GM10248 (cell line): ENCODE measurements around the gene SCAP.

Experiments
- CTCF ChIA-PET: fragments of 300-600 bp; sonication (Branson Sonifier 250); formaldehyde crosslinking; extraction: SDS; loops from one replicate; lab custom pipeline; 2021; ENCODE audit warnings: antibody characterized with exemption; lab: Yijun Ruan, JAX
- POLR2A ChIA-PET: fragments of 350-650 bp; sonication (Branson Sonifier 250); formaldehyde crosslinking; extraction: SDS; loops from one replicate; lab custom pipeline; 2020; ENCODE audit warnings: antibody characterized with exemption; lab: Yijun Ruan, JAX
- DNase-seq: peaks from one replicate; pipeline ENCODE4 v3.0.0; 2012; ENCODE audit errors: extremely low spot score
- TF ChIP-seq, protein P1 (sequence below): IDR thresholded peaks from 2 replicates; pipeline ENCODE4 v1.5.1; 2012; ENCODE audit warnings: mild to moderate bottlenecking, low read depth; ENCODE audit errors: extremely low read depth, missing control alignments, control extremely low read depth

SCAP gene

GRCh38 chr3:47367631-47368030 is 108.1 kb downstream of the SCAP start:
- DNase-seq = no peak
- ChIA-PET POLR2A (no interaction called here), CTCF (no interaction called here)
- TF ChIP-seq, protein P1, sequence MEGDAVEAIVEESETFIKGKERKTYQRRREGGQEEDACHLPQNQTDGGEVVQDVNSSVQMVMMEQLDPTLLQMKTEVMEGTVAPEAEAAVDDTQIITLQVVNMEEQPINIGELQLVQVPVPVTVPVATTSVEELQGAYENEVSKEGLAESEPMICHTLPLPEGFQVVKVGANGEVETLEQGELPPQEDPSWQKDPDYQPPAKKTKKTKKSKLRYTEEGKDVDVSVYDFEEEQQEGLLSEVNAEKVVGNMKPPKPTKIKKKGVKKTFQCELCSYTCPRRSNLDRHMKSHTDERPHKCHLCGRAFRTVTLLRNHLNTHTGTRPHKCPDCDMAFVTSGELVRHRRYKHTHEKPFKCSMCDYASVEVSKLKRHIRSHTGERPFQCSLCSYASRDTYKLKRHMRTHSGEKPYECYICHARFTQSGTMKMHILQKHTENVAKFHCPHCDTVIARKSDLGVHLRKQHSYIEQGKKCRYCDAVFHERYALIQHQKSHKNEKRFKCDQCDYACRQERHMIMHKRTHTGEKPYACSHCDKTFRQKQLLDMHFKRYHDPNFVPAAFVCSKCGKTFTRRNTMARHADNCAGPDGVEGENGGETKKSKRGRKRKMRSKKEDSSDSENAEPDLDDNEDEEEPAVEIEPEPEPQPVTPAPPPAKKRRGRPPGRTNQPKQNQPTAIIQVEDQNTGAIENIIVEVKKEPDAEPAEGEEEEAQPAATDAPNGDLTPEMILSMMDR = no peak

DNA sequence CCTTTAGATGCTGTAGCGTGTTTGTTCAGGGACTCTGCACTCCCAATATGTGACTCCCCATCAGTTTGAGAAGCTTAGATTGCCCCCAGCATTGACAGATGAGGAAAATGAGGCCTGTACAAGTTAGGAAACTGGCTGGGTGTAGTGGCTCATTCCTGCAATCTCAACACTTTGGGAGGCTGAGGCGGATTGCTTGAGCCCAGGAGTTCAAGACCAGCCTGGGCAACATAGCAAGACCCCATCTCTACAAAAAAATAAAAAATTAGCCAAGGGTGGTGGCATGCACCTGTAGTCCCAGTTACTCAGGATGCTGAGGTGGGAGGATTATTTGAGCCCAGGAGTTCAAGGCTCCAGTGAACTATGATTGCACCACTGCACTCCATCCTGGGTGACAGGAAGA is 108.9 kb downstream of the SCAP start:
- TF ChIP-seq, protein P1 = no peak
- DNase-seq = no peak
- ChIA-PET CTCF (no interaction called here), POLR2A (no interaction called here)

GRCh38 chr3:47365213-47366153 is 110.3 kb downstream of the SCAP start:
- POLR2A ChIA-PET = no interaction called here

More at GRCh38 chr3:47365213-47366153, 110.3 kb downstream of the SCAP start:
- TF ChIP-seq, protein P1 = no peak
- CTCF ChIA-PET = no interaction called here
- DNase-seq = no peak
